ENCODE measurements around the gene DGKB.
"Not testable (repeated sequence)": the region's sequence is repeated elsewhere in the genome, so short reads cannot be mapped to it uniquely, and the experiment has no call there.

DGKB gene

DNA sequence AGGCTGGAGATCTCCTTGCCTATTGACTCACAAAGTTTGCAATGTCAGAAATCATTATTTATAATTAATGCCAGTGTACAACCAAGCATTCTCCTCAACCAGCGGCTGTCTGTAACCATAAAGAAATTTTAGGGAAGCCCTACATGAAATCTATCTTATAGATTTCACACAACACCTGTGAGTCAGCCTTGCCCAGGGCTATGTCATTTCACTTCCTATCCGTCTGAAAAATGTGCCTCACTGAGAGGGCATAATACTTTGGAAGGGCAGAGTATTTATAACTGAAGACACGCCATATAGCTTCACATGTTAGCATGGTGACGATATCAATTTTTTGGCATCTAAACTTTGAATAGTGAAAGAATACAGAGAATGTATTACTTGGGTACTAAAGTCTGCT is 616.5 kb downstream of the DGKB start:
- no peaks in the 10 kb centered on the region for H3K9me3 ChIP-seq (ENCODE audit: control insufficient read depth in 1 of 2, low read length in 2 of 2)
- no peak overlapping the region for H3K4me3 ChIP-seq (ENCODE audit: low read depth in 1 of 2, low read length in 2 of 2)
- no peak overlapping the region for H3K27ac ChIP-seq (ENCODE audit: low read length)
- H3K36me3 ChIP-seq (ENCODE audit: control insufficient read depth in 1 of 2, insufficient read depth in 2 of 2, low read length in 2 of 2): no peaks in the 10 kb centered on the region
- no peaks in the 10 kb centered on the region for H3K27me3 ChIP-seq (ENCODE audit: low read depth, low read length)
- no peaks in the 10 kb centered on the region for H3K4me1 ChIP-seq (ENCODE audit: control insufficient read depth in 1 of 2, insufficient read depth in 2 of 2, low read length in 2 of 2)

DNA sequence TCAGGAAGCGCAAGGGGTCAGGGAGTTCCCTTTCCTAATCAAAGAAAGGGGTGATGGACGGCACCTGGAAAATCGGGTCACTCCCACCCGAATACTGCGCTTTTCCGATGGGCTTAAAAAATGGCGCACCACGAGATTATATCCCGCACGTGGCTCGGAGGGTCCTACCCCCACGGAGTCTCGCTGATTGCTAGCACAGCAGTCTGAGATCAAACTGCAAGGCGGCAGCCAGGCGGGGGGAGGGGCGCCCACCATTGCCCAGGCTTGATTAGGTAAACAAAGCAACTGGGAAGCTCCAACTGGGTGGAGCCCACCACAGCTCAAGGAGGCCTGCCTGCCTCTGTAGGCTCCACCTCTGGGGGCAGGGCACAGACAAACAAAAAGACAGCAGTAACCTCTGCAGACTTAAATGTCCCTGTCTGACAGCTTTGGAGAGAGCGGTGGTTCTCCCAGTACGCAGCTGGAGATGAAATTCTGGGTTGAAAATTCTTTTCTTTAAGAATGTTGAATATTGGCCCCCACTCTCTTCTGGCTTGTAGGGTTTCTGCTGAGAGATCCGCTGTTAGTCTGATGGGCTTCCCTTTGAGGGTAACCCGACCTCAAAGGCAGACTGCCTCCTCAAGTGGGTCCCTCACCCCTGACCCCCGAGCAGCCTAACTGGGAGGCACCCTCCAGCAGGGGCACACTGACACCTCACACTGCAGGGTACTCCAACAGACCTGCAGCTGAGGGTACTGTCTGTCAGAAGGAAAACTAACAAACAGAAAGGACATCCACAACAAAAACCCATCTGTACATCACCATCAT is 623.3 kb downstream of the DGKB start:
- not testable (repeated sequence) for H3K9me3 ChIP-seq (ENCODE audit: control insufficient read depth in 1 of 2, low read length in 2 of 2); H3K27me3 ChIP-seq (ENCODE audit: low read depth, low read length); H3K36me3 ChIP-seq (ENCODE audit: control insufficient read depth in 1 of 2, insufficient read depth in 2 of 2, low read length in 2 of 2); H3K27ac ChIP-seq (ENCODE audit: low read length); H3K4me1 ChIP-seq (ENCODE audit: control insufficient read depth in 1 of 2, insufficient read depth in 2 of 2, low read length in 2 of 2); H3K4me3 ChIP-seq (ENCODE audit: low read depth in 1 of 2, low read length in 2 of 2)

DNA sequence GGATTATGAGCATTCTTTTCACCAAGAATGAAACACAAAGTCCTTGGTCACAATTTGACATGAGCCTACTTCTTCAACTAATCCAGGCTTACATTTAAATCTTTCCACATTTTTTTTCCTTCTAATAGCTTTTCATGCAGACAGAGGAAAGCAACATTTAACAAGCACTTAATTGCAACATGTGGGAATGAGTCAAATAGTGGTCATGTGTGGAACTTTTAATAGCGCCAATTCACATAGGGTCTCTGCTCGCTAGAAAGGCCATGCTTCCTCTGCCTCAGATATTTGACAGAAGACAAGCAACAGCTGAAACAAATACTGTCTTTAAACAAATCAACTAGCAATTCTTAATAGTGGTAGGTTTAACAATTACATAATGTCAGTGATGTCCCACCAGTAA is 627.2 kb downstream of the DGKB start:
- Histone ChIP-seq H3K27me3 (ENCODE audit: low read depth, low read length) (no peaks in the 10 kb centered on the region), H3K4me1 (ENCODE audit: control insufficient read depth in 1 of 2, insufficient read depth in 2 of 2, low read length in 2 of 2) (no peaks in the 10 kb centered on the region), H3K36me3 (ENCODE audit: control insufficient read depth in 1 of 2, insufficient read depth in 2 of 2, low read length in 2 of 2) (no peaks in the 10 kb centered on the region), H3K4me3 (ENCODE audit: low read depth in 1 of 2, low read length in 2 of 2) (no peak overlapping the region), H3K27ac (ENCODE audit: low read length) (no peak overlapping the region), H3K9me3 (ENCODE audit: control insufficient read depth in 1 of 2, low read length in 2 of 2) (no peaks in the 10 kb centered on the region)

DNA sequence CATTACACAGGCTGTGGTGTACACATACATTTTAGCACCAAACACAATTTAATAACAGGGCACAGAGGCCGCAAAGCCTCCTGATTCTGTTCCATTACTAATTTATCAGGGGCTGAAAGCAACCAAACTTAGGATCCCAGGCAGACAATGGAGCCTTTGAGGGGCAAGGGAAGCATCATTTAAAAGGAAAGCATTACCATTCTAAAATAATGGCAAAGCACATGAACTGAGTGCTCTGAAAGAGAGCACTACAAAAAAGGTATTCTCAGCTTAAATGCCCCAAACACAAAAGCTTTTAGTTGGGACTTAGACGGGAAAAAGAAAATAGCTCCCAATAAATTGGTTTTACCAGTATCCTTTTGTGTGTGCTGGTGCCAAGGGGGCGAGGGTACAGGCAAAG is 631.1 kb downstream of the DGKB start:
- H3K36me3 ChIP-seq (ENCODE audit: control insufficient read depth in 1 of 2, insufficient read depth in 2 of 2, low read length in 2 of 2): no peaks in the 10 kb centered on the region
- no peaks in the 10 kb centered on the region for H3K27me3 ChIP-seq (ENCODE audit: low read depth, low read length)
- no peak overlapping the region for H3K4me3 ChIP-seq (ENCODE audit: low read depth in 1 of 2, low read length in 2 of 2)
- no peaks in the 10 kb centered on the region for H3K9me3 ChIP-seq (ENCODE audit: control insufficient read depth in 1 of 2, low read length in 2 of 2)
- H3K4me1 ChIP-seq (ENCODE audit: control insufficient read depth in 1 of 2, insufficient read depth in 2 of 2, low read length in 2 of 2): no peaks in the 10 kb centered on the region
- no peak overlapping the region for H3K27ac ChIP-seq (ENCODE audit: low read length)

DNA sequence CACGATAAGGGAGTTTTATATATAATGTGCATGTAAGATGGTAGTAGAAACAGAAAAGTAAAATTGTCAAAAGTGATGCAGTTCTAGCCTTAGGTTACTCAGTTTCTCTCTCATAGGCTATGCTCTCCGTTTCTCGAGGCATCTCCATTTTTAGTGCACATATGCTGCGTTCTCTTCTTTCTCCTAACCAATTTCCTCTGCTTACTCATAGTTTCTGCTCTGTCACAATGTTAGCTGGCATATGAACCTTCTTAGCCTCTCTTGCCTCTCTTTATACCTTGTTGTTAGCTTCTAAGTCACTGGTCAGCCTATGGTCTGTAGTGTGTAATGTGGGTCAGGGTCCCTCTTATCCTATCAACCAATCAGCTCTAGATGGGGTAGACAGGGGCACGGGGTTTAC is 632.5 kb downstream of the DGKB start:
- no peaks in the 10 kb centered on the region for H3K9me3 ChIP-seq (ENCODE audit: control insufficient read depth in 1 of 2, low read length in 2 of 2)
- no peaks in the 10 kb centered on the region for H3K27me3 ChIP-seq (ENCODE audit: low read depth, low read length)
- H3K4me1 ChIP-seq (ENCODE audit: control insufficient read depth in 1 of 2, insufficient read depth in 2 of 2, low read length in 2 of 2): no peaks in the 10 kb centered on the region

DNA sequence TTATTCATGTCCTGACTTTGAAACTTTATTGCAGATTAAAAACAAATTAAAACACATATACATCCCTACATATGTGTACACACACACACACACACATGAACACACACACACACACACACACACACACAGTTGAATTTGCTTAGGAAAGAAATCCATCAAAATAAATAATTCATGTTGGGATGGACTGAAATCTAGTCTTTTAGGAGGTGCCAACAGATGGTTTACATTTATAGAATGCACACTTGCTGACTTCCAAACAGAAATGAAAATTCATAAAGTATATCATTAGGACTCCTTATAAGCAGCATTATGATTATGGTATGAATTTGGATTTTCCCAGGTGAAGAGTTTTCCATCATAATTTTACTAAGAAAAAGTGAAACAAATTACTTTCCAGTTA is 642.5 kb downstream of the DGKB start:
- H3K36me3 ChIP-seq (ENCODE audit: control insufficient read depth in 1 of 2, insufficient read depth in 2 of 2, low read length in 2 of 2): no peaks in the 10 kb centered on the region
- H3K27me3 ChIP-seq (ENCODE audit: low read depth, low read length): no peaks in the 10 kb centered on the region
- no peaks in the 10 kb centered on the region for H3K9me3 ChIP-seq (ENCODE audit: control insufficient read depth in 1 of 2, low read length in 2 of 2)
- H3K4me1 ChIP-seq (ENCODE audit: control insufficient read depth in 1 of 2, insufficient read depth in 2 of 2, low read length in 2 of 2): no peaks in the 10 kb centered on the region
- H3K27ac ChIP-seq (ENCODE audit: low read length): no peak overlapping the region
- H3K4me3 ChIP-seq (ENCODE audit: low read depth in 1 of 2, low read length in 2 of 2): no peak overlapping the region

More for the DNA sequence above, 632.5 kb downstream of the DGKB start:
- Histone ChIP-seq H3K36me3 (ENCODE audit: control insufficient read depth in 1 of 2, insufficient read depth in 2 of 2, low read length in 2 of 2) (no peaks in the 10 kb centered on the region), H3K4me3 (ENCODE audit: low read depth in 1 of 2, low read length in 2 of 2) (no peak overlapping the region), H3K27ac (ENCODE audit: low read length) (no peak overlapping the region)

DNA sequence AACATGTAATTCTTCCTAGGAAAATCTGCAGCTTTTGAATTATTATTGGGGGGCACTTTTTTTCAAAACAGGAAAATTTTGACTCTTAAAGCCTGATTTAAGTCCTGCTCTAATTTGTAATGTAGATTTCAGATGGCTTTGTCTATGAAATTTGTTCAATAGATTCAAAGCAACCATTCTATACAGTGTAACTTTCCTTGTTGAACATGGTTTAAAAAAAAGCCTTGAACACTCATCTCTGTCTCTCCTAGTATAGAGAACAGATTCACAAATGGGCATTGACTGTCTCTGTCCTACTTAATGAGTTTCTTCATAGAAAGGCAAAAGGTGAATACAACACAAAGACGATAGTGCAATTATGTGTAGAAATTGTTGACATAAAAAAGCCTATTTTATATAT is 643.7 kb downstream of the DGKB start:
- H3K4me1 ChIP-seq (ENCODE audit: control insufficient read depth in 1 of 2, insufficient read depth in 2 of 2, low read length in 2 of 2): no peaks in the 10 kb centered on the region
- no peaks in the 10 kb centered on the region for H3K9me3 ChIP-seq (ENCODE audit: control insufficient read depth in 1 of 2, low read length in 2 of 2)
- H3K27me3 ChIP-seq (ENCODE audit: low read depth, low read length): no peaks in the 10 kb centered on the region
- no peak overlapping the region for H3K27ac ChIP-seq (ENCODE audit: low read length)
- H3K4me3 ChIP-seq (ENCODE audit: low read depth in 1 of 2, low read length in 2 of 2): no peak overlapping the region
- H3K36me3 ChIP-seq (ENCODE audit: control insufficient read depth in 1 of 2, insufficient read depth in 2 of 2, low read length in 2 of 2): no peaks in the 10 kb centered on the region

DNA sequence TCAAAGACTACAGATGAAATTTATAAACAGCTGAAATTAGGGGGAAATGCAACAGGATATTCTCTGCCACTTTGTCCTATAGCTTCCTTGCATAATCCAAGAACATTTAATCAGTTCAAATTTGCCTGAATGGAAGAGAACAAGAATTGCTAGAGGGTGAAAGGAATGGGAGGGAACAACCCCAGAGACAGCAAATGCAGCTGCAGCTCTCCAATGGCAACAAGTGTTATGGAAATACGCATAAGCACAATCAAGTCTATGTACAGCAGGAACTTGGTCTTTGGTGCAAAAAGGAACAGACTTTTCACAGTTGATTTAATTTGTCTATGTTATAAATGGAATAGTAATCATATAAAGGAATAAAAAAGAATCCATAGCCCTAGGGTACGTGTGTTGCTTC is 644.1 kb downstream of the DGKB start:
- H3K4me3 ChIP-seq (ENCODE audit: low read depth in 1 of 2, low read length in 2 of 2): no peak overlapping the region
- no peaks in the 10 kb centered on the region for H3K36me3 ChIP-seq (ENCODE audit: control insufficient read depth in 1 of 2, insufficient read depth in 2 of 2, low read length in 2 of 2)
- H3K27ac ChIP-seq (ENCODE audit: low read length): no peak overlapping the region
- no peaks in the 10 kb centered on the region for H3K9me3 ChIP-seq (ENCODE audit: control insufficient read depth in 1 of 2, low read length in 2 of 2)
- H3K27me3 ChIP-seq (ENCODE audit: low read depth, low read length): no peaks in the 10 kb centered on the region
- no peaks in the 10 kb centered on the region for H3K4me1 ChIP-seq (ENCODE audit: control insufficient read depth in 1 of 2, insufficient read depth in 2 of 2, low read length in 2 of 2)

DNA sequence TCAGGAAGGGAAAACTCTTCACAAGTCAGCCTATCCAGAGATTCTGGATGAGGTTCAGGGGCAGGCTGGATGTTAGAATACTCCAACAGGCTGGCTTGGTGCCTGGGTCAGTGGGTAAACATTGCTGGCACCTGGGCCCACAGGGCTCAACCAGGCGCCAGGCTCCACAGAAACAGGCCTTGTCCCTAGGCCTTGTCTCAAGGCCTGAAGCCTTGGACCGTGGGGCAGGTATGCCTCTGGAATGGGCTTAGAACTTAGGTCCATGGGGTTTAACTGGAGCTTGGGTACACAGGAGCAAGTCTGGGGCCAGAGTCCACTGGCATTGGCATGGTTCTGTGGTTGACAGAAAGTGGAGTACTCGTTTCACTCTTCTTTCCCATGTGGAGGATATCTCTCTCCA is 650.1 kb downstream of the DGKB start:
- Histone ChIP-seq H3K36me3 (ENCODE audit: control insufficient read depth in 1 of 2, insufficient read depth in 2 of 2, low read length in 2 of 2) (no peaks in the 10 kb centered on the region), H3K27me3 (ENCODE audit: low read depth, low read length) (no peaks in the 10 kb centered on the region), H3K9me3 (ENCODE audit: control insufficient read depth in 1 of 2, low read length in 2 of 2) (no peaks in the 10 kb centered on the region), H3K4me3 (ENCODE audit: low read depth in 1 of 2, low read length in 2 of 2) (no peak overlapping the region), H3K27ac (ENCODE audit: low read length) (no peak overlapping the region), H3K4me1 (ENCODE audit: control insufficient read depth in 1 of 2, insufficient read depth in 2 of 2, low read length in 2 of 2) (no peaks in the 10 kb centered on the region)

DNA sequence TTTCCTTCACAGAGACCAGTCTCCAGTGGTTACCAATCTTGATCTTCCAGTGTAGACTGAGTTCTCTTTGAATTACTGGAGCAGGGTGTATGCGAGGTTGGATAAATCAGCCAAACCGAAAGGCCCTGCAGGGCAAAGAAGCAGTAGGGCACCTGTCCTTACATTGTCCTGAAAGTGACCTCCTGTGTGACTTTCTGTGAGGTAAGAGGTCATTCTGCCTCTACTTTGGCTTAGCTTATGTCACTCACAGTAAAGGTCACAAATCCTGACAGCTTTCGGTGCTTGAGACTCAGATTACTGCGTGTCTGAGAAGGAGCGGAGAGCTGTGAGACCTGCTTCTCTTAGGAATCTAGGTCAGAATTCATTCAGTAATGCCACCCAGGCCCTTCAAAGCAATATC is 660.4 kb downstream of the DGKB start:
- Histone ChIP-seq H3K27ac (ENCODE audit: low read length) (no peak overlapping the region), H3K4me1 (ENCODE audit: control insufficient read depth in 1 of 2, insufficient read depth in 2 of 2, low read length in 2 of 2) (no peaks in the 10 kb centered on the region), H3K9me3 (ENCODE audit: control insufficient read depth in 1 of 2, low read length in 2 of 2) (no peaks in the 10 kb centered on the region), H3K4me3 (ENCODE audit: low read depth in 1 of 2, low read length in 2 of 2) (no peak overlapping the region), H3K36me3 (ENCODE audit: control insufficient read depth in 1 of 2, insufficient read depth in 2 of 2, low read length in 2 of 2) (no peaks in the 10 kb centered on the region), H3K27me3 (ENCODE audit: low read depth, low read length) (no peaks in the 10 kb centered on the region)

DNA sequence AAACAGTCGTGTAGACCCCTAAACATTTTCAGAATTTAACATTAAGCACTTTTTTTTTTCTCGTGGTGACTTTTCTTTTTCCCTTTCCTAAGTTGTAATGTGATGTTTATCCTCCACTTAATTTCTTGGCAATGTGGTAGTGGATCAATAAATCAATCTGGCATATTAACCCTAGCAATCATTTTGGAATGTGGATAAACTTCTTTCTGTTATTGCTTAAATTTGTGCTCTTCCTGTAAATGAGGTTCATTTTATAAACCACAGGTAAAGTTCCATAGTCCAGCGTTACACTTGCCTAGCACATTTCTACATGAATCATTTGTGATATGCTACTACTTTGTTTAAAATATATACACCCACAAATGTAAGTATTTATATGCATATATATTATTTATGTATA is 665.7 kb downstream of the DGKB start:
- H3K4me3 ChIP-seq (ENCODE audit: low read depth in 1 of 2, low read length in 2 of 2): no peak overlapping the region
- H3K9me3 ChIP-seq (ENCODE audit: control insufficient read depth in 1 of 2, low read length in 2 of 2): no peaks in the 10 kb centered on the region
- H3K4me1 ChIP-seq (ENCODE audit: control insufficient read depth in 1 of 2, insufficient read depth in 2 of 2, low read length in 2 of 2): no peaks in the 10 kb centered on the region
- no peaks in the 10 kb centered on the region for H3K27me3 ChIP-seq (ENCODE audit: low read depth, low read length)
- no peaks in the 10 kb centered on the region for H3K36me3 ChIP-seq (ENCODE audit: control insufficient read depth in 1 of 2, insufficient read depth in 2 of 2, low read length in 2 of 2)
- no peak overlapping the region for H3K27ac ChIP-seq (ENCODE audit: low read length)

DNA sequence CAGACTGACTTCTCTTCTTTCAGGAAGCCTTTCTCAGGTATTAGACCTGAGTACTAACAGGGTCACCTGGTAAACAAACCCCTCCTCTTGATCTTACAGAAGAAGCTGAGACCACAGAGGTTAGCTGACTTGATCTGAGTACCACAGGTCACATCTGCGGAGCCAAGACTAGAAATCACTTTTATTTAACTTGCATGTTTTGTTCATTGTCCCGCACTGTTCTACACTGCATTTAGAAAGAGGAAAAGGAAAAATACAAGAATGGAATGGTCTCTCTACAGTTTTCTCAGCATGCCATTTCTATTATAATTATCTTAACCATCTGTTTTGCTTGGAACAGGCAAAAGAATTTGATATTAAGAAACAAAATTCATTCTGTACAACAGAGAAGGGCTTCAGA is 667.5 kb downstream of the DGKB start:
- Histone ChIP-seq H3K4me3 (ENCODE audit: low read depth in 1 of 2, low read length in 2 of 2) (no peak overlapping the region), H3K27me3 (ENCODE audit: low read depth, low read length) (no peaks in the 10 kb centered on the region), H3K4me1 (ENCODE audit: control insufficient read depth in 1 of 2, insufficient read depth in 2 of 2, low read length in 2 of 2) (no peaks in the 10 kb centered on the region), H3K9me3 (ENCODE audit: control insufficient read depth in 1 of 2, low read length in 2 of 2) (no peaks in the 10 kb centered on the region), H3K27ac (ENCODE audit: low read length) (no peak overlapping the region), H3K36me3 (ENCODE audit: control insufficient read depth in 1 of 2, insufficient read depth in 2 of 2, low read length in 2 of 2) (no peaks in the 10 kb centered on the region)

Data from muscle layer of duodenum (tissue), 2 donors.